Endodermal cell (in vitro differentiated cells): ENCODE results near the gene RPA3. TPM values are rescaled to one million over a fixed set of nuclear protein-coding genes. Genes with fewer than 3 reads are reported as not detected.
A peak's percentile ranks its signal among the peaks of the same experiment; 100 is the strongest.

ENCODE experiments used
- DNase-seq: peaks from one replicate; pipeline ENCODE4 v3.0.0-alpha.2; 2017
- H3K27ac ChIP-seq: 2 replicates; pipeline ENCODE4 v1.5.1; 2013; ENCODE audit warnings: mild to moderate bottlenecking, low read depth, low read length, moderate library complexity
- H3K27me3 ChIP-seq: 2 replicates; pipeline ENCODE4 v1.6.1; 2013; ENCODE audit warnings: mild to moderate bottlenecking, low read length, moderate library complexity; ENCODE audit not compliant: insufficient read depth, control insufficient read depth, poor library complexity, severe bottlenecking
- H3K36me3 ChIP-seq: 2 replicates; pipeline ENCODE4 v1.7.0; 2013; ENCODE audit warnings: mild to moderate bottlenecking, low read length, moderate library complexity; ENCODE audit not compliant: control insufficient read depth, insufficient read depth
- H3K4me1 ChIP-seq: one replicate; pipeline ENCODE4 v1.7.0; 2013; ENCODE audit warnings: low read length; ENCODE audit not compliant: control insufficient read depth, insufficient read depth
- H3K4me3 ChIP-seq: 2 replicates; pipeline ENCODE4 v1.5.1; 2013; ENCODE audit warnings: mild to moderate bottlenecking, low read length, moderate library complexity
- H3K9ac ChIP-seq: 2 replicates; pipeline ENCODE4 v1.6.1; 2013; ENCODE audit warnings: mild to moderate bottlenecking, low read length, moderate library complexity; ENCODE audit not compliant: poor library complexity, severe bottlenecking; ENCODE audit errors: extremely low read depth
- H3K9me3 ChIP-seq: 2 replicates; pipeline ENCODE4 v1.6.1; 2013; ENCODE audit warnings: mild to moderate bottlenecking, low read length, moderate library complexity; ENCODE audit not compliant: control insufficient read depth
- H3K27ac Mint-ChIP-seq: 2 replicates; pipeline ENCODE4 v1.8.0; 2020; ENCODE audit warnings: mixed read lengths
- H3K27me3 Mint-ChIP-seq: 2 replicates; pipeline ENCODE4 v1.8.0; 2021; ENCODE audit warnings: mild to moderate bottlenecking, mixed read lengths; ENCODE audit not compliant: insufficient read depth
- H3K36me3 Mint-ChIP-seq: 2 replicates; pipeline ENCODE4 v1.8.0; 2020; ENCODE audit warnings: low read depth, mixed read lengths
- H3K4me1 Mint-ChIP-seq: 2 replicates; pipeline ENCODE4 v1.8.0; 2020; ENCODE audit warnings: mixed read lengths
- H3K4me3 Mint-ChIP-seq: 2 replicates; pipeline ENCODE4 v1.8.0; 2020; ENCODE audit warnings: mild to moderate bottlenecking, moderate library complexity, mixed read lengths
- H3K9me3 Mint-ChIP-seq: 2 replicates; pipeline ENCODE4 v1.8.0; 2020; ENCODE audit warnings: mild to moderate bottlenecking, mixed read lengths
- whole genome bisulfite sequencing, 2 experiments: methylation state at CpG; one replicate each; pipeline versions ENCODE4 v1.1.5 to v1.1.7; 2013; ENCODE audit warnings: missing lambda C conversion rate in 2 of 2, mixed read lengths in 1 of 2; ENCODE audit not compliant: insufficient coverage in 1 of 2, insufficient read length in 1 of 2; 5-methylcytosine and 5-hydroxymethylcytosine counted together
- total RNA-seq, 2 donors: library from RNA; stranded (reverse); fragmentation: NEBNext Ultra II Directional in 1 of 2; extraction: Animal tissue kit (Norgen Biotek cat#: 25700) in 1 of 2; gene quantifications; 2 replicates in 1 of 2; 3 replicates in 1 of 2; pipeline ENCODE4 v1.2.1, GENCODE V29; 2021
- TF ChIP-seq, protein P1 (sequence below): fragments of 200-600 bp; sonication (generic); conservative IDR thresholded peaks from 2 replicates; pipeline ENCODE4 v1.5.0; 2021; ENCODE audit warnings: antibody characterized with exemption, mild to moderate bottlenecking

Gene RPA3
- total RNA-seq, 2 donors from 2014 or later, result 65.5 to 97.8 TPM

DNA sequence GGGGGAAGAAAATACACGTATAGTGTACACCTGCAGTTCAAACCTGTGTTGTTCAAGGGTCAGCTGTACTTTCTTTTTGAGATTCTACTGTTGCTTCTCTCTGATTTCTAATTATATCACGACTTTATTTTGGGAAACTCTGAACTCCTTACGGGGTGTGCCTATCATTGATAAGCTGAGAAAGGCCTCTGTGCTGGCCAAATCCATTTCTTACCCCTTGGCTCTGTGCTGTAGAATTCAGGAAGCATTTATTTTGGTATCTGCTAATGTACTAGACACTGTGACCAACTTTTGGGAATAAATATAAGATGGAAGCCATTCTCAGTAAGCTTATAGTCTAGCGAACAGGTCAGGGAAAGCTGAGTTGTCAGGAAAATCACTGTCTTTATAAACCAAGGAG lies 26.9 kb upstream of the RPA3 start:
- no peak overlapping the region for H3K9ac ChIP-seq
- Mint-ChIP-seq H3K4me3 (no peak overlapping the region), H3K4me1 (peaks cover 9% of the 10 kb centered on the region), H3K27ac (no peak overlapping the region), H3K36me3 (no peaks in the 10 kb centered on the region), H3K27me3 (no peaks in the 10 kb centered on the region), H3K9me3 (no peaks in the 10 kb centered on the region)
- TF ChIP-seq, protein P1, sequence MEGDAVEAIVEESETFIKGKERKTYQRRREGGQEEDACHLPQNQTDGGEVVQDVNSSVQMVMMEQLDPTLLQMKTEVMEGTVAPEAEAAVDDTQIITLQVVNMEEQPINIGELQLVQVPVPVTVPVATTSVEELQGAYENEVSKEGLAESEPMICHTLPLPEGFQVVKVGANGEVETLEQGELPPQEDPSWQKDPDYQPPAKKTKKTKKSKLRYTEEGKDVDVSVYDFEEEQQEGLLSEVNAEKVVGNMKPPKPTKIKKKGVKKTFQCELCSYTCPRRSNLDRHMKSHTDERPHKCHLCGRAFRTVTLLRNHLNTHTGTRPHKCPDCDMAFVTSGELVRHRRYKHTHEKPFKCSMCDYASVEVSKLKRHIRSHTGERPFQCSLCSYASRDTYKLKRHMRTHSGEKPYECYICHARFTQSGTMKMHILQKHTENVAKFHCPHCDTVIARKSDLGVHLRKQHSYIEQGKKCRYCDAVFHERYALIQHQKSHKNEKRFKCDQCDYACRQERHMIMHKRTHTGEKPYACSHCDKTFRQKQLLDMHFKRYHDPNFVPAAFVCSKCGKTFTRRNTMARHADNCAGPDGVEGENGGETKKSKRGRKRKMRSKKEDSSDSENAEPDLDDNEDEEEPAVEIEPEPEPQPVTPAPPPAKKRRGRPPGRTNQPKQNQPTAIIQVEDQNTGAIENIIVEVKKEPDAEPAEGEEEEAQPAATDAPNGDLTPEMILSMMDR, result no peak
- H3K4me1 ChIP-seq, result peaks cover 3% of the 10 kb centered on the region
- DNase-seq, result no peak
- H3K27ac ChIP-seq, result no peak overlapping the region
- no peaks in the 10 kb centered on the region for H3K9me3 ChIP-seq
- no peak overlapping the region for H3K4me3 ChIP-seq
- H3K27me3 ChIP-seq, result no peaks in the 10 kb centered on the region
- WGBS, 2 experiments, result 93 to 94% methylated on average over 4 of the region's 4 CpGs
- no peaks in the 10 kb centered on the region for H3K36me3 ChIP-seq

GRCh38 chr7:7742223-7742622 lies 23.8 kb upstream of the RPA3 start:
- WGBS, 2 experiments, result 93% methylated on average over 12 of the region's 12 CpGs; no CpG with 5 or more reads in 1 of the 2 experiments

GRCh38 chr7:7740037-7740355 lies 21.6 kb upstream of the RPA3 start:
- Mint-ChIP-seq H3K36me3 (no peaks in the 10 kb centered on the region), H3K27me3 (no peaks in the 10 kb centered on the region), H3K27ac (no peak overlapping the region), H3K9me3 (no peaks in the 10 kb centered on the region), H3K4me3 (no peak overlapping the region), H3K4me1 (peaks cover 15% of the 10 kb centered on the region)
- Histone ChIP-seq H3K4me3 (no peak overlapping the region), H3K4me1 (peaks cover 8% of the 10 kb centered on the region), H3K27ac (no peak overlapping the region), H3K9ac (no peak overlapping the region), H3K9me3 (no peaks in the 10 kb centered on the region), H3K27me3 (no peaks in the 10 kb centered on the region), H3K36me3 (no peaks in the 10 kb centered on the region)
- DNase-seq, result no peak
- TF ChIP-seq, protein P1, result no peak
- 100% methylated on average over 1 to 2 of the region's 2 CpGs for WGBS, 2 experiments

More at GRCh38 chr7:7742223-7742622, 23.8 kb upstream of the RPA3 start:
- no peak overlapping the region for H3K9ac ChIP-seq
- DNase-seq, result peak; percentile 49
- no peaks in the 10 kb centered on the region for H3K27me3 ChIP-seq
- no peaks in the 10 kb centered on the region for H3K27me3 Mint-ChIP-seq
- no peaks in the 10 kb centered on the region for H3K36me3 ChIP-seq
- no peak overlapping the region for H3K27ac ChIP-seq
- H3K27ac Mint-ChIP-seq, result peak overlapping the region; percentile 12
- H3K4me1 Mint-ChIP-seq, result peaks cover 10% of the 10 kb centered on the region
- no peaks in the 10 kb centered on the region for H3K9me3 Mint-ChIP-seq
- H3K4me1 ChIP-seq, result peaks cover 4% of the 10 kb centered on the region
- H3K9me3 ChIP-seq, result no peaks in the 10 kb centered on the region
- H3K36me3 Mint-ChIP-seq, result no peaks in the 10 kb centered on the region
- no peak overlapping the region for H3K4me3 Mint-ChIP-seq
- TF ChIP-seq, protein P1, result peak; percentile 30
- H3K4me3 ChIP-seq, result no peak overlapping the region
